Frontal cortex (tissue), 4 donors: ENCODE data around the gene RAPGEF3. TPM values are rescaled to one million over a fixed set of nuclear protein-coding genes. Genes with fewer than 3 reads are reported as not detected.

Source experiments
- DNase-seq, 2 donors: peaks; one replicate each; pipeline ENCODE4 v3.0.0; 2012; ENCODE audit warnings: low spot score in 2 of 2
- FAIRE-seq: peaks from 2 replicates; lab custom pipeline; 2012; peaks lifted over from hg19 to GRCh38; lab: Jason Lieb, UNC
- total RNA-seq: library from RNA; depleted of rRNA; stranded (reverse); fragments of >200 nt; gene quantifications from one replicate; pipeline ENCODE4 v1.2.3, GENCODE V29; 2014
- donor health status: control.
- donor health status: control.
- donor health status: control.

The RAPGEF3 gene
- total RNA-seq, 1 donor from 2014 or later: 7.7 TPM

DNA sequence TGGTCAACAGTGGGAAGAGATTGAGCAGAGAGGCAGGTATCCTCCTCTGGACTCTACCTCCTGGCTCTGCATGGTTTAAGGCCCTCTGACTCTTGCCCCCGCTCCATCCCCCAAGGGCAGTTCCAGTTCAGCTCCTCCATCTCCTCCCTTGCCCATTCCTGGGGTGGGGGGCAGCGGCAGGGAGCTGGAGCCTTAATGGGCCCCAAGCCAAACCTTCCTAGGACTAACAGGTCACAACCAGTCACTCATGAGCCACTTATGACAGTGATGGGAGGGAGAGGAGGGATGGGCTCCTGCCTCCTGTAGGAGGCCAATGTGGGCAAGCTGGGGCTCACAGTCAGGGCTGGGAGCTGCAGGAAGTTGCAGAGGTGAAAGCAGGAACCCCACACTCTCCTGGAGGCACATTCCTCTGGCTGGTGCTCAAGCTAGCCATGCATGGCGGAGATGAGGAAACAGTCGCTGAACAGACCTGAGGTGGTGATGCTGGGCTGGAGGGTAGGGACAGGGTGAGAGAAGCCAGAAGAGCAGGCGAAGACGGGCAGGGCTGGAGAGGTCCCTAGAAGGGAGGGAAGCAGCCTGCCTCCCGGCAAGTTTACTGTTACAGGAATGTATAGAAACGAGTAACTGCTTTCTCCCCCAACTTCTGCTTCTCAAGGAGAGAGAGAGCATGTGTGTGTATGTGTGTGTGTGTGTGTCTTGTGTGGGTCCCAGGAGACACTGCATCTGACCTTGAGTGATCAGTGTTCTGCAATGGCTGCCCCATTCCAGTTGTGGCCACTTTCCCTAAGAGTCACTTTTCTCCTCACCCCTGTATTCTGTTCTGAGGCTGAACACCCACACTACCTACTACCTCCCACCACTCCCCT lies 5.0 kb upstream of the RAPGEF3 start:
- DNase-seq (no peak), FAIRE-seq (no peak)

DNA sequence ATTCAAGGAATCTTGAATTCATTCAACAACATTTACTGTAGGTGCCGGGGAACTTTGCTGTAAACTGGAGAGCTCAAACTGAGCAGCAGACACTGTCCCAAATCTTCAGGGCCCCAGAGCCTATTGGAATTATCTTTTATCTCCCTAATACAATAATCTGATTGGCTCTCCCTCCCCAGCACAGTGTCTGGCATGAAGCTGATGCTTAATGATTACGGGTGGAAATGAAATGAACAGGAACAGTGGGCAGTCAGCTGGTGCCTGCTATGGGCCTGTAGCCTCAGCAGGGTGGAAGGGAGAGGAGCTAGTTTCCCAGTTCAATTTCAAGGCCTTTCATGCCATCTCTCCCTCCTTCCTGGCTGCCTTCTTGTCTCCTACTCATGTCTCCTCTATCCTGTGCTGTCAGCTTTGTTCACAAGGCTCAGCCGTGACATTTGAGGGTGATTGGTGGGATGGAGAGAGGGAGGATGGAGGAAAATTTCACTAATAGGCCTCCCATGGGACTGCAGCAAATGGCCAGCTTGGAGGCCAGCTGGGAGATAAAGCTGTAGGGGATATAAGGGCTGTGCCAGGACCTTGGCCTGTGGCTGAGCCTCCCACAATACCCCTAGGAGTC lies 4.3 kb upstream of the RAPGEF3 start:
- FAIRE-seq: no peak
- no peak for DNase-seq

DNA sequence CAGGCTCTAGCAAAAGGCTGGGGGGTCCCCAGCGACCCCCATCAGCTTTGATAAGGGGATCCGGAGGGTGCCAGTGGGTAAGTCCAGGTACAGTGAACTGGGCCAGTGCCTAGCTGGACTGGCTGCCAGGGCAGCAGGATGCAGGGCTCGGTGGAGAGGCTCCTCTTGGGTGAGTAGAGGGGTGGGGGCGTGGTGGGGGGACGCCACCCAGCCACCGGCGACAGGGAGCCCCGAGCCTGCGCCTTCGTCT lies 171 bp downstream of the RAPGEF3 start:
- DNase-seq (no peak), FAIRE-seq (no peak)

DNA sequence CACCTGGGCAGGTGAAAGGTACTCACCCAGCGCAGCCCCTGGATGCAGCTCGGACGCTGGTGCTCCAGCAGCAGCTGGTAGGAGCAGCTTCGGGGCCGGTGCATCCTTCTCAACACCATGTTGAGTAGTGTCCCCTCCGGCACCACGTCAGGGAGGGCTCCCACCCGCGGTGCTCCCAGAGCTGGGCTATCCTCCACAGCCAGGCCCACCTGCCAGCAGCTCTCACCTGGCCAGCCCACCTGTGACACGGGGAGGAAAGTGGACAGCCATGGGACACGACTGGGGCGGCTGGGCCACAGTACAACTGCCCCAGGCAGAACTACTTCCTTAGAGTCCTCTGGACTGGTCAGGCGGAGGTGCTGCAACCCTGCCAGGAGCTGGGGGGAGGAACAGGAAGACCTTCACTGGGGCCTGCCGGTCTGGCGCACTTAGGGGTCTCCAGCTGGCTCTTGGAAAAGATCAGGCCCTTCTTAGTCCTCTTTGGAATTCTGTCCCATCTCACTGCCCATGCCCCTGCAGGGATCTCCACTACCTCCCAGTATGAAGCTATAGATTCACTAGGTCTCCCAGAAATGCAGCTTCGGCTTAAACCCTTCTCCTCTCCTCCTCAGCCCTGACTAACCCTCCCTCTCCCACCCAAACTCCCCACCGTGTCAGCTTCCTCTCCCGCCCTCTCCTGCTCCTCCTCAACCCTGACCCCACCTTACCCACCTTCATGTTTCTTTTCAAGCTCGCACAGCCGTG lies 668 bp downstream of the RAPGEF3 start:
- FAIRE-seq (no peak), DNase-seq (no peak)

DNA sequence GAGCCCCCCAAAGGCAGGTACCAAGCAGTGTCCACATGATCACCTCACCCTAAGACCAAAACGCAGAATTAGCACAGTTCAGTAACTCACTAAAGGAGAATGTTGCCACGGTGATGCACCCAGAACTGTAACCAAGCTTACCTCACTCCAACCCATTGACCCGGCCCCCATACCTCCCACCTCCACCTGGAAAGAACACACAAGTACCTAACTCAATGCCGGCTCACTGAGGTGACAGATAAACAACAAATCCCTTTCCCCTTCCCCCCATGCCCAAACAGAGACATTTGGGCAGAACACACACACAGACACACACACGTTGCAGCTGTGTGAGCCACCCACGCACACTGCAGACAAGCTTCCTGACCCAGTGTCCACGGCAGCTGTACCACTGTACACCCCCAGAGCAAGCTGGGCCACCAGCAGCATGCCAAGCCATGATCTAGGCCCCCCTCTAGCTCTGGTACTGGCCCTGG lies 1.3 kb downstream of the RAPGEF3 start:
- no peak for DNase-seq
- FAIRE-seq: no peak

DNA sequence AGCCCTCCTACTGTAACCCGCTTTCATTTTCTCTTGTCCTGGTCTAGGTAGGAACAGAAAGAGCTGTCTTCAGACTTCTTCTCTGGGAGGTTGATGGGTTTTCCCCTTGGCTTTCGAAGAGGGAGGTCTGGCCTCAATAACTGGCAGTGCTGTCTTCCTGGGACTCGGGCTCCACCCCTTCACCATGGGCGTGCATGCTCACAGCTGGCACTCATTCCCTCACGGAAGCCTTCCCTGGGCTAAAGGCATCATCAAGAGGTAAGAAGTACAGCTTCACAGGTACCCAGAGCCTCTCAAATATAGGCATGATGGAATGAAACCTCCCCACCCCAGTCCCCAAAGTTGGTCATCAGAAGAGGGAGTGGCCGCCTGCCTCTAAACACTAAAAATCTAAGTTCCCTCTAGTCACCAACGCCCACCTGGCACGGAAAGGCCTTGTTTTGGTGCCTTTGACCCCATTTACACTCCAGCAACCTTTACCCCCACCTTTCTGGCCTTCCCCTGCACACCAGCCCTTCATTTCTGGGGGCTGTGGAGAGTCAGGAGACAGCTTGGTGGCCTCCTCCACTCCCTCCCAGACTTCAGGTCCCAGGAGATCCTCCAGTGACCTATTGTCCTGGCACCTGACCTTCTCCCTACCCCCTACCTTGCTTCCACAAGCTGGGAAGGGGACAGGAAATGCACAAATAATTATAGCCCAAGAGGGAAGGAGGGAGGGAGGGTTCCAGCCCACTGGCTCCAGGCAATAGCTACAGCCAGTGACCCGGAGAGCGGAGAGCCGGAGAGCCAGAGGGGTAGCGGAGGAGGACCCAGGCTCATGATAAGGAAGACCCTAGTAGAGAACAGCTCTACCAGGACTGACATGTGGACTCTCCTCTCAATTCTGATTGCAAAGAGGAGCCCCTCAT lies 2.8 kb downstream of the RAPGEF3 start:
- DNase-seq (no peak), FAIRE-seq (no peak)

DNA sequence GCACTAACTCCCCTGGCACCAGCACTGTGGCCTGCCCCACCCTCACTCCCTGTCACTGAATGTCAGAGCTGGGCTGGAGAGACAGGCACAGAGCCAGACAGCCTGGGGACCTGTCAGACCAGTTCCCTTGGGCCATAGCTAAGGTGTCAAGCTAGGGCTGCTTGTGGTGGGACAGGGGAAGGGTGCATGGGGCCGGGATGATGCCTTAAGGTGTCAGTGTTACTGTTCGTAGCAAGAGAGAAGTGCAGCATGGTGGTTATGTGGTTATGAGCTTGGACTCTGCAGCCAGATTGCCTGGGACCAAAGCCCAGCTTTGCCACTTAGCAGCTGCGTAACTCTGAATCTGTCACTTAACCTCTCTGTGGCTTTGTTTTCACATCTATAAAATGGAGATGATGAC lies 3.8 kb downstream of the RAPGEF3 start:
- DNase-seq (no peak), FAIRE-seq (no peak)

DNA sequence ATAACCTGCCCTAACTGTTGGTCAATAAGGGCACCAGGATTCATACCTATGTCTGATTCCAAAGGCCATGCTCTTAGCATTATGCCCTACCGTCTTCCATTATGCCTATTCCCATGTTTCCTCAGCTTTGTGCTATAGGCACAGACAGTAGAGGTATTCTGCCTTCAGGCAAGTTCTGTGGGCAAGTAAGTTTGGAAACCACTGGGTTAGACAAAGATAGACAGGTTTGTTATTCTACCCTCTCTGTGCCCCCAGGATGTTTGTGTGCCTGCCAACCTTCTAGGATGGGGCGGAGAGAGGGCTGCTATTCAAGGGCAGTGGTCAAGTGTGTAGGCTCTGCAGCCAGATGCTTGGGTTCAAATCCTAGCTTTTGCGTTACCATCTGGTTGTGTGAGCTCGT lies 4.6 kb downstream of the RAPGEF3 start:
- DNase-seq (no peak), FAIRE-seq (no peak)

DNA sequence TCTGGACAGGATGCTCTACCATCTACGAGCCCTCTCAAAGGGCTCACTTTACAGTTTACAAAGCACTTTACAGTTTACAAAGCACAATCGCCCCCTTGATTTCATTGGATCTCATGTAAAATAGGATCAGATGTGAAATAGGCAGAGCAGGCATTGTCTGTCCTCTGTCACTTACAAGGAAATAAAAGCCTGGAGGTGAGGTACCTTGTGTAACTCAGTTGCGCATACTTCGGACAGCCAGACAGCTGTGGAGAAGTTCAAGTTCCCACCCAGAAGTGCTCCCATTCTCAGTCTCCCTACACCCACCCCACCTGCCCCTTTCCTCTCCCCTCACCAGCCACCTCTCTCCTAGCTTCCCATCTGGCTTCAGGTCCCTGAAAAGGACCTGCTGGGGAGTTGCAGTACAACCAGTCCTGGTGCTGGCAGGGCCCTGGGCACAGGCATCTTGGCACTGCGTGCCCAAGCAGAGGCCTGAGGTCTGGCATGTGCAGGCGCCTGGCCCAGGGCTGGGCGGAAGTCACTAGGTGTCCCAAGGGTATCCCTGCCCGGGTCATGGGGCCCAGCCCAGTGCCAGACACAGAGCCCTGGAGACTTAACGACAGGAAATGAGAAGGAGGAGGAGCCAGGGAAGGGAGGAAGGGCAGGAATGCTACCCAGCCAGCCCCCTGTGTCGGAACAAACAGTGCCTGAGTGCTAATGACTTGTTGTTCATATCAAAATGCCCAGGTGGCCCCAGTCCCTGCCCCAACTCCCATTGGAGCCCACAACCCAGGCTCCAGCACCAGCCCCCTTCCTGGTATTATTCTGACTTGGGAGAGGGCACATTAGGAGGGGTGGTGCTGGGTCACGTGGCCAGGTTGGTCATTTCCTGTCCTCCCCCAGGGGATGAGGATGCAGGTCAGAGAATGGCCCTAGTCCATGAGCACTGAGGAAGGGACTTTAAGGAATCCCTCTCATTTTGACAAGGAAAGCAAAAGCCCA lies 5.4 kb downstream of the RAPGEF3 start:
- DNase-seq (no peak), FAIRE-seq (no peak)

DNA sequence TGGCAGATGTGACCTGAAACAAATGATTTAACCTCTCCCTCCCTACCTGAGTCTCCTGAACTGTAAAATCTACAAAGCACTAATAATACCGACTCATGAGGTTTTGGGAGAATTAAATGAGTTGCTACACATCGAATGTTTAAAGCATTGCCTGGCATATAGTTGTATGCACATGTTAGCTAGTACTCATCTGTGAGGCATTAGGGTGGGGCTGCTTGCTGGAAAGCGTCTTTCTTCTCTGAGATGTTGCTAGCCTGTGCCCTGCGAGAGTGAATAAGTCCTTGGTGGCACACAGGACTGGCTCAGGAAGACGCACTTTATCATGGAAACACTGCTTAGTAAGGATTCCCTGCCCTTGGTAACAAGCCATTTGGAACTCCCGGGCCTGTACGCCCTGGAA lies 6.1 kb downstream of the RAPGEF3 start:
- DNase-seq (no peak), FAIRE-seq (no peak)

DNA sequence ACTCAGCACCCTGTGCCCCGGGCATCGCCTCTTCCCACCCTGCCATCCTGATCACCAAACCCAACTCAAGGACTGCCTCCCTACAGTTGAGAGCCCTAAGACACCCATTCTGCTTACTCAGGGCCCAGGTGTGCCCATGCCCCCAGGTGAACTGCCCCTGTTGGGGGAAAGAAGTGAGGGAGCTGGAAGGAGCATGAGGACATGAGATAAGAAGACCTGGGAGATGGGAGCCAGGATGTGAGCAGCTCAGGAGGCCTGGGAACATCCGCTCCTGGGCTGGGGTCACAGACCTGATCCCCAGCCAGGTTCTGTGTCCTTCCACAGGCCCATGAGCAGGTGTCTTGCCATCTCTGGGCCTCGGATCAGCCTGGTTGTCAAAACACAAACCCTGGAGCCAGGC lies 6.6 kb downstream of the RAPGEF3 start:
- FAIRE-seq (no peak), DNase-seq (no peak)

DNA sequence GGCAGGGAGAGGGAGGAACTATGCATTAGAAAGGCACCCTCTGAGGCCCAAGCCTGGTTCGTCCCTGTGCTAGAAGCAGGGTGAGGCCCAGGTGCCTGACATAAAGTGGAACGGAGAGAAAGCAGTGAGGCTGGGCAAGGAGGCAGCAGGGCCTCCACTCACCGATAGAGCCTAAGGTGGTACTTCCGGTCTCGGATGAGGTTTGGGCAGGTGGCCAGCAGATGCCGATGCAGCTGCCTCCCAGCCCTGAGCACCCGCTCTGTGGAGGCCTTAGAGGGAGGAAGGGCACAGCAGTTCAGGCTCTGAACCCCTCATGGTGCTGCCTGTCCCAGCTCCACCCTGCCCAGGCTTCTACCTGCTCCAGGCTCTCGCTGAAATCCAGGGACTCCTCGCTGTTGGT lies 7.1 kb downstream of the RAPGEF3 start:
- no peak for DNase-seq
- no peak for FAIRE-seq

DNA sequence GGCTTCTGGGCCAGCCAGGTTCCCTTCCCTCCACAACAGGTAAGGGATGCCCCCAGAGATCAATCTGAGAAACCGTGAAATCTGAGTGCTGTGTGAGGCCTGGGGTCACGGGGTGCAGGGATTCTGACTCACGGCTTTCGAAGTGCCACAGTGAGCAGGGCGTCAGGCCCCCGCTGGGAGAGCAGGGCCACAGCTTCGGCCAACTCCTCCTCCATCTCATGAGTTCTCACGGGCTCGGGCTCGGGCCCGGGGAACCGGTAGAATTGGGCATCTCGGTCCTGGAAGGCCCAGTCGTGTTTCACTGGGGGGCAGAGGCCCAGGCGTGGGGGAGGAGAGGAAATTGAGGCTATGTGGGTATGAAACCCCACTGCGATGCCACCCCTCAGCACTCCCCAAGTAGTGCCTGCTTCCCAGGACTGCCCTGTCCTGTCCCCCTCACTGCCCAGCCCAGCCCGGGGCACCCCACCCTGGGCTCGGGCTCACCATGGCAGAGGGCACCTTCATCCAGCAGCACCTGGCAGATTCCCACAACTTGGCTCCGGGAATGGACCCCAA lies 7.7 kb downstream of the RAPGEF3 start:
- no peak for DNase-seq
- FAIRE-seq: no peak

DNA sequence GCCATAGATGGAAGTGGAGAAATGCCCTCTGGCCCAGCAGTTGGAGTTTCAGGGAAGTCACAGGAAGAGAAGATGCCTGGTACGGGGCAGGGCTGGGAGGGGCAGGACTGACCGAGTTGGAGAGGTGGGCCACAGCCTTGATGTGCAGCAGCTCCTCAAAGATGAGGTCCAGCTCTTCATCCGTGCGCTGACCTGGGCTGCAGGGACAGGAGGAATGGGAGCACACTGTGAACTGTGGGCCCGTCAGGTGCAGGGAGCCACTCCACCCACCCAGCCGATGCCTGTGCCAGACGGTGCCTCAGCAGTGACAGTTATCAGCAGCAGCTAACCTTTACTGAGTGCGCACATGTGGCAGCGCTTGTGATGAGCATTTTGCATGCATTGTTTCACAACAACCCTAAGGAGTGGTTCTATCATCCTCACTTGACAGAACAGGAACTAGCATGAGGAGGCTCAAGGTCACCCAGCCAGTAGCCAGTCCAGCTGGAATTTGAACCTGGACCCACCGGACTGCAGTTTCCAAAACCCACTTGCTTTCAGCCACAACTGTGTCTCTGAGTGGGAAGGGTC lies 8.4 kb downstream of the RAPGEF3 start:
- DNase-seq: no peak
- FAIRE-seq: no peak

DNA sequence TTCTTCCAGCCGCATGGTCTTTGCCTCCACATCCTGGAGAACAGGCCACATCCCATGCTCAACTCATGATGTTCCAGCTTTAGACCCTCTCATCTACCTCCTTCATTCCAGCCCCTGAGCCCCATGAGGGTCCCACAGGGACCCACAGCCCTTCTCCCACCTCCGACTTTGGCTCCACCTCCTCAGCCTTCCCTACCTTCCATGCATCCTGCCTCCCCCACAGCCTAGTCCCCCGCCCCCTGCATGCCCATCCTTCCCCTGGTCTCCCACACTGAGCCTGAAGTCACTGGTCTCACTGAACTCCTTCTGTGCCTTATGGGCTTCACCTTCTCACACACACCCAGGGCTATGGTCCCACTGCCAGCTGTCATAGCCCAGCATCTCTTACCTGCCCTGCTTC lies 9.8 kb downstream of the RAPGEF3 start:
- no peak for FAIRE-seq

DNA sequence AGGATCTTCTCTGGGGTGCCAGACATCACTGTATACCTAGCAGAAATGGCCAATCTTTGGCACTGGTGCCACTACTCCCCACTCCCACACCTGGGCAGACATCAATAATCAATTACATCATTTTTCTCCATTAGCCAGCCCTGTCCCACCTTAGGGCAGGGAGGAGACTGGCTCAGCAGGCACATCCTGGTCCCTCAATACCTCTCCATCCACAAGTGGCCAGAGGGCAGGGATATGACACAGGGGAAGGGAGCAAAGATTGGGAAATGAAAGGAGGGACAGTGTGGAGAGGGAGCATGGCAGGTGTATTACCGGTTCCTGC lies 10.2 kb downstream of the RAPGEF3 start:
- DNase-seq: no peak
- no peak for FAIRE-seq

More for the DNA sequence above, 9.8 kb downstream of the RAPGEF3 start:
- no peak for DNase-seq

DNA sequence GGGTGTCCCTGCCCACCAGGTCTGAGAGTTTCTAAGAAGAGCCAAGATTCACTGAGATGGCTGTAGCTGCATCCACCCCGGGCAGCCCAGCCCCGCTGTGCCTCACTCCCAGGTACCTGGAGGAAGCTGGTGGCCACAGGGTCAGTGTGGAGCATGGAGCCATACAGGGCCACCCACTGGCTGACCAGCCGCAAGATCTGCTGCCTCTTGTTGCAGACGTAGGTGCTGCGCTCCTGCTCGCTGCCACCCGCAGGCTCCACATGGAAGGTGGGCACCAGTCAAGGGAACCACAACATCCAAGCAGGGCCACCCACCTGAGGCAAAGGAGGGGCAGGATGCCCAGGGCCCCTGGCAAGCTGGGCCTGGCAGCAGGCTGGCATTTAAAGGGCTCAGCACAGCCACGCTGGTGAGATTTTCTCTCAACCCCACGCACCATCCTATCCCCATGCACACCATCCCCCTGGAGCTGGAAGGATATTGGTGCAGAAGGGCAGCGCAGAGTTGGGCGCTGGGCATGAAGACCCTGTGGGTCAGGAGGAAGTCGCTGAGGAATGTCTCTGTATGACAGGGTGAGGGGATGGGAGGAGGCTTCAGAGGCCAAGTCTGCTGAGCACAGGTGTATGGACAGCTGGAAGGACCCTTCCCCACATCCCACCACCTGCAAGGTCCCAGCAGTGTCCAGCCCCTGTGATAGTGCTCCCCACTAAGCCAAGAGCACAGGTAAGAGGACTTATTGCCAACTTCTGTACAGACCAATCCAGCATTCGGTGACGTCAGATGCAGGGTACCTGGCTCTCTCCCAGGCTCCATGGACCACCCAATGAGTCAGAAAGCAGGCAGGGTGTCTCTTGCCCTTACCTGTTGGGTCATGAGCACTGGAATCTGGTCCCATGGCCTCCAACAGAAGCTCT lies 10.8 kb downstream of the RAPGEF3 start:
- no peak for FAIRE-seq
- DNase-seq: no peak
